ENCODE measurements around the gene BTK. TPM values are rescaled to one million over a fixed set of nuclear protein-coding genes. Genes with fewer than 3 reads are reported as not detected.

The BTK gene
- total RNA-seq, 4 donors from 2014 or later = 7.7 to 18.7 (median 12.4) TPM

- no peak for ATAC-seq (ENCODE audit: low FRiP score)
- DNase-seq (ENCODE audit: low spot score) = no peak
- no peak for TF ChIP-seq CTCF (IDR thresholded peaks at IDR 0.05)
Measured at GRCh38 chrX:101394372-101394771, 8.4 kb upstream of the BTK start.

GRCh38 chrX:101393530-101394305 is 7.7 kb upstream of the BTK start:
- no peak for DNase-seq (ENCODE audit: low spot score)
- TF ChIP-seq CTCF (IDR thresholded peaks at IDR 0.05) = no peak
- ATAC-seq (ENCODE audit: low FRiP score) = no peak

GRCh38 chrX:101391831-101392230 is 5.8 kb upstream of the BTK start:
- no peak for DNase-seq (ENCODE audit: low spot score)
- ATAC-seq (ENCODE audit: low FRiP score) = no peak
- TF ChIP-seq CTCF (IDR thresholded peaks at IDR 0.05) = no peak

GRCh38 chrX:101390664-101391525 is 4.9 kb upstream of the BTK start, which contains the start of gene RPL36A:
TSS of gene RPL36A (plus strand) at chrX:101391011. CDS start at chrX:101391044, 33 bp downstream.
- peak; percentile 55 for DNase-seq (ENCODE audit: low spot score)

GRCh38 chrX:101388604-101389003 is 2.6 kb upstream of the BTK start:
- ATAC-seq (ENCODE audit: low FRiP score) (no peak), DNase-seq (ENCODE audit: low spot score) (no peak)
- no peak for TF ChIP-seq CTCF (IDR thresholded peaks at IDR 0.05)

More at GRCh38 chrX:101390664-101391525, 4.9 kb upstream of the BTK start, which contains the start of gene RPL36A:
- peak; percentile 95 for ATAC-seq (ENCODE audit: low FRiP score)
- no peak for TF ChIP-seq CTCF (IDR thresholded peaks at IDR 0.05)

GRCh38 chrX:101386542-101386885 is 523 bp upstream of the BTK start:
- DNase-seq (ENCODE audit: low spot score) (no peak), ATAC-seq (ENCODE audit: low FRiP score) (no peak)
- no peak for TF ChIP-seq CTCF (IDR thresholded peaks at IDR 0.05)

All from omental fat pad (tissue), 4 donors.